Stomach (tissue), 4 donors: ENCODE data around the gene ELAVL2.

Source experiments
- POLR2A ChIP-seq, 4 donors: fragments of 450-650 bp; IDR thresholded peaks; one replicate each; pipeline ENCODE4 v1.6.1; 2016; ENCODE audit warnings: antibody characterized with exemption in 4 of 4, control low read depth in 2 of 4, mild to moderate bottlenecking in 1 of 4, moderate library complexity in 1 of 4
- POLR2AphosphoS5 ChIP-seq, 3 donors: sonication (generic); formaldehyde crosslinking; IDR thresholded peaks; one replicate each; pipeline ENCODE4 v1.6.1; 2016; ENCODE audit warnings: antibody characterized with exemption in 3 of 3

- no peak for TF ChIP-seq POLR2AphosphoS5 (IDR thresholded peaks at IDR 0.05)
- no peak for TF ChIP-seq POLR2A (IDR thresholded peaks at IDR 0.05)
Observed at GRCh38 chr9:23821375-23822181, 4.5 kb downstream of the ELAVL2 start.
